ENCODE measurements around the gene HMGN3.
"Not testable (repeated sequence)": the region's sequence is repeated elsewhere in the genome, so short reads cannot be mapped to it uniquely, and the experiment has no call there.

The HMGN3 gene

GRCh38 chr6:79257381-79258205 is 23.1 kb upstream of the HMGN3 start:
- 0 out of 22 replicates have a peak, but pooled peaks cover 0 to 5% (median 0%) of the 10 kb centered on the region in 11 experiments for H3K9me3 ChIP-seq (replicated peaks in 1 of 11)
- no peak overlapping the region for H3K27ac ChIP-seq
- no peak for TF ChIP-seq Cebpa-rat (IDR thresholded peaks at IDR 0.05)

DNA sequence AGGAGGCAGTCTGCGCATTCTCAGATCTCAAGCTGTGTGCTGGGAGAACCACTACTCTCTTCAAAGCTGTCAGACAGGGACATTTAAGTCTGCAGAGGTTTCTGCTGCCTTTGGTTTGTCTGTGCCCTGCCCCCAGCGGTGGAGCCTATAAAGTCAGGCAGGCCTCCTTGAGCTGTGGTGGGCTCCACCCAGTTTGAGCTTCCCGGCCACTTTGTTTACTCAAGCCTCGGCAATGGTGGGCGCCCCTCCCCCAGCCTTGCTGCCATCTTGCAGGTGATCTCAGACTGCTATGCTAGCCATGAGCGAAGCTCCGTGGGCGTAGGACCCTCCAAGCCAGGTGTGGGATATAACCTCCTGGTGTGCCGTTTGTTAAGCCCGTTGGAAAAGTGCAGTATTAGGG is 22.3 kb upstream of the HMGN3 start:
- not testable (repeated sequence) for H3K27me3 ChIP-seq; H4K20me1 ChIP-seq; H3K9me3 ChIP-seq (replicated peaks in 1 of 11); H3K27ac ChIP-seq; H3K4me2 ChIP-seq; H3K4me3 ChIP-seq; H3K9ac ChIP-seq; H3K4me1 ChIP-seq; H3K36me3 ChIP-seq

More at GRCh38 chr6:79257381-79258205, 23.1 kb upstream of the HMGN3 start:
- Histone ChIP-seq H3K27me3 (no peaks in the 10 kb centered on the region), H3K4me2 (no peak overlapping the region), H3K9ac (no peak overlapping the region), H3K4me3 (no peak overlapping the region), H3K36me3 (no peaks in the 10 kb centered on the region), H3K4me1 (no peaks in the 10 kb centered on the region), H4K20me1 (no peaks in the 10 kb centered on the region)

- H3K4me2 ChIP-seq; H3K9ac ChIP-seq; H3K9me3 ChIP-seq (replicated peaks in 1 of 11); H4K20me1 ChIP-seq; H3K4me3 ChIP-seq; H3K36me3 ChIP-seq; H3K27me3 ChIP-seq; H3K27ac ChIP-seq; H3K4me1 ChIP-seq: not testable (repeated sequence)
Observed at GRCh38 chr6:79255086-79255485, 20.6 kb upstream of the HMGN3 start.

DNA sequence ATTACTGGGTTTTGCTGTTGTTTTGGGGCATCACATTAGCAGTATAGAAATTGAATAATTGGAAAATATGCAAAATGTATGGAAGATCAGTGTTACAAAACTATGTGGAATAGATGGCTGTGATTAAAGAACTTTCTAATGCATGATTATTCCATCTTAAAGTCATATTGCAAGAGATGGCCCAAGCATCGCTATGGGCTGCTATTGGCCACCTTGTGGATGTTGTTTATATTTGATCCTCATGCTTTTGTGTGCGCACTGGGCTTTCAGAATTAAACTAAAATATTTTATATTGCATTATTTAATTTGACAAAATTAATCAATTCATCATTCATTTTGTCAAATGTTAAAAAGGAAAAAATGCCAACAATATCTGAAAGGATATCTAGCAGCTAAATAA is 16.1 kb upstream of the HMGN3 start:
- Histone ChIP-seq H3K9ac (no peak overlapping the region), H3K4me2 (no peak overlapping the region), H3K4me3 (no peak overlapping the region), H3K27me3 (no peaks in the 10 kb centered on the region), H3K27ac (no peak overlapping the region), H3K9me3 (replicated peaks in 1 of 11) (no peaks in the 10 kb centered on the region), H3K36me3 (no peaks in the 10 kb centered on the region), H4K20me1 (no peaks in the 10 kb centered on the region), H3K4me1 (peaks cover 0 to 10% (median 0%) of the 10 kb centered on the region in 10 experiments; a peak in 2 of 20 replicates)
- TF ChIP-seq Cebpa-rat (IDR thresholded peaks at IDR 0.05), result no peak

DNA sequence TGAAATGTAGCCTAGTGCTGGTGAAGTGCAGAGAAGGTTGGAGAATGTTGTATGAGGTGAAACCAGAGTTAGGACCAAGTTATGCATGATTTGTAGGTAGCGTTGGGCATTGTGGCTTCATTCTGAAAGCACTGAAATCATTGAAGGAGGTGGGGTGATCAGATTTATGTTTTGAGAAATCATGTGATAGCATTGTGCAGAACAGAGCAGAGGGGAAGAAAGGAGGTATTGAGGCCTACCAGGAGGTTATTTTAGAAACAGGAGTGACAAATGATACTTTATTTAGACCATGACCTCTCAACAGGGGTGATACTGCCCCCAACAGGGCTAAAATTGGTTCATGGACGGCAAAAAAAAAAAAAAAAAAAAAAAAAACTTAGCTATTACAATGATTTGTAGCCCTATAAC is 15.6 kb upstream of the HMGN3 start:
- peaks cover 0 to 10% (median 0%) of the 10 kb centered on the region in 10 experiments; a peak in 2 of 20 replicates for H3K4me1 ChIP-seq
- no peaks in the 10 kb centered on the region for H3K27me3 ChIP-seq
- no peak overlapping the region for H3K4me2 ChIP-seq
- no peak for TF ChIP-seq Cebpa-rat (IDR thresholded peaks at IDR 0.05)
- no peak overlapping the region for H3K27ac ChIP-seq
- no peaks in the 10 kb centered on the region for H3K36me3 ChIP-seq
- H3K9me3 ChIP-seq (replicated peaks in 1 of 11), result no peaks in the 10 kb centered on the region
- H3K9ac ChIP-seq, result no peak overlapping the region
- no peaks in the 10 kb centered on the region for H4K20me1 ChIP-seq
- no peak overlapping the region for H3K4me3 ChIP-seq

DNA sequence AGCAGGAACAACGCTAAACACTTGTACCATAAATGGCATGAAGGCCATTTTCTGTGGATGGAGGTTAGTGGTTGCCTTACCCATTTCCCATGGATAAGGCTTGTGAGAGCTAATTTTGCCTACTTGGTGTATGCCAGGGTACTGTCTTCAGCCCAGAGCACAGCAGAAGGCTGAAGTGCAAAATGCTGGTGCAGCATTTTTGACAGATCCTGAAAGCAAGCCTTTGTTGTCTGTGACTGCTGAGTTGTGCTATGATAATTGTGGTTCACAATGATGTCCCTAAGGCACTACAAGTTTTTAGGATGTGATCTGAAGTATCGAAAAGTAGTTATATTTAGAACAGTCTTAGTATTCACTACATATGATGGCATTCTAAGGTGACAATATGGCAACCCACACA is 14.7 kb upstream of the HMGN3 start:
- TF ChIP-seq Cebpa-rat (IDR thresholded peaks at IDR 0.05), result no peak
- Histone ChIP-seq H3K27me3 (no peaks in the 10 kb centered on the region), H3K4me1 (peaks cover 0 to 10% (median 0%) of the 10 kb centered on the region in 10 experiments; a peak in 2 of 20 replicates), H3K4me2 (no peak overlapping the region), H3K36me3 (no peaks in the 10 kb centered on the region), H3K9ac (no peak overlapping the region), H3K4me3 (no peak overlapping the region), H4K20me1 (no peaks in the 10 kb centered on the region), H3K27ac (no peak overlapping the region), H3K9me3 (replicated peaks in 1 of 11) (no peaks in the 10 kb centered on the region)

GRCh38 chr6:79246891-79247290 is 12.4 kb upstream of the HMGN3 start:
- Histone ChIP-seq H3K4me2 (peak overlapping the region in 1 of 11 experiments; percentile 29; a peak in 1 of 22 replicates), H3K4me3 (no peak overlapping the region), H3K9me3 (replicated peaks in 1 of 11) (no peaks in the 10 kb centered on the region), H3K9ac (no peak overlapping the region), H3K27me3 (no peaks in the 10 kb centered on the region), H3K4me1 (peaks cover 0 to 10% (median 0%) of the 10 kb centered on the region in 10 experiments; a peak in 2 of 20 replicates), H3K27ac (no peak overlapping the region), H4K20me1 (no peaks in the 10 kb centered on the region), H3K36me3 (no peaks in the 10 kb centered on the region)
- no peak for TF ChIP-seq Cebpa-rat (IDR thresholded peaks at IDR 0.05)

DNA sequence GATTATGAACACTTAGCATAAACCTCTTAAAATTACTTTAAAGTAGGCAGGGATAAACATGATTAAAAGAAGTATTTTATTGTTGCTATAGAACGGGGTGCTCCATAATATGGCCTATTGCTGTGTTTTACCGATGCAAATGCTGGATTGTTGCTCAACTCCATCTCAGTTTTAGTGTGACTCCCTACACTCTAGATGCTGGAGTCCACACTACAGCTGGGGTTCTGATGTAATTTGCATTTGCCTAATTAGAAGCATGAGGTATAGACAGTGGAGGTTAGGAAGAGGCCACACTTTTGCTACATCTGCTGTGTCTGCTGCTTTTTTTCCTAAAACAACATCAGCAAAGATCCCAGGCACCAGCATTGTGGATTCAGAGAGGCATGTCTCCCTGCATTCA is 6.7 kb upstream of the HMGN3 start:
- Histone ChIP-seq H3K4me1 (peaks cover 0 to 13% (median 0%) of the 10 kb centered on the region in 10 experiments; a peak in 3 of 20 replicates), H3K4me3 (no peak overlapping the region), H4K20me1 (no peaks in the 10 kb centered on the region), H3K9ac (no peak overlapping the region), H3K27ac (no peak overlapping the region), H3K9me3 (replicated peaks in 1 of 11) (no peaks in the 10 kb centered on the region), H3K36me3 (no peaks in the 10 kb centered on the region), H3K27me3 (no peaks in the 10 kb centered on the region), H3K4me2 (no peak overlapping the region)
- TF ChIP-seq Cebpa-rat (IDR thresholded peaks at IDR 0.05), result no peak

GRCh38 chr6:79240509-79240908 is 6.0 kb upstream of the HMGN3 start:
- TF ChIP-seq Cebpa-rat (IDR thresholded peaks at IDR 0.05), result no peak
- H3K27ac ChIP-seq, result no peak overlapping the region

DNA sequence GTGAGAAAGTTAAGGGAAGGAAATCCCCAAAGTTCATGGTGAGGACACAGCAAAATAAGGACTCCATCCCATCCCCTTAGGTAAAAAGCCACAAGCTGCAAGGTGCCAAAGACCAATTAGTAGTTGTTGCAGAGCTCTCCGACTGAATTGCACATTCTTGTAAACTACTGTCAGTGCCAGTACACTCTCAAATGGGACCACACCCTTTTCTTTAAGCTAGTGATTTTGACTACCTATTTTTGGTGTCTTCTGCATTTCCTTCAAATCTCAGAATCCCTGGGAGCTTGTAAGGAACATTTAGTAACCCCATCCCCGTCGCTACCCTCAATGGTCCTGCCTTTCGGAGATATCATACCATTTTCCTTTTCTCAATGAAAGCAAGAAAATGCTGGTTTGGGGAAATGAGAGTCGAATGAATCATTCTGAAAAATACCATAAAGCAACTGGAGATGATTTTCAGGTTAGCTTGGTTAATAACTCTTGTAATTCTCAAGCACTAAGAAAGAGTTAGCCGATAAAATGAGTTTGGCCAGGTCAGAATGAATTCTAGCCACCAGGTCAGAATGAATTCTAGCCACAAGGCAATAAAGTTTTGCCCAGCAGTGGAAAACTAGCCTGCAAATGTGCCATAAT is 5.2 kb upstream of the HMGN3 start:
- Histone ChIP-seq H3K9me3 (replicated peaks in 1 of 11) (no peaks in the 10 kb centered on the region), H3K27me3 (no peaks in the 10 kb centered on the region), H3K4me2 (no peak overlapping the region), H4K20me1 (no peaks in the 10 kb centered on the region), H3K9ac (no peak overlapping the region), H3K27ac (no peak overlapping the region), H3K36me3 (no peaks in the 10 kb centered on the region), H3K4me1 (peaks cover 0 to 13% (median 0%) of the 10 kb centered on the region in 10 experiments; a peak in 3 of 20 replicates), H3K4me3 (no peak overlapping the region)
- no peak for TF ChIP-seq Cebpa-rat (IDR thresholded peaks at IDR 0.05)

More at GRCh38 chr6:79240509-79240908, 6.0 kb upstream of the HMGN3 start:
- Histone ChIP-seq H3K4me2 (no peak overlapping the region), H3K9ac (no peak overlapping the region), H3K9me3 (replicated peaks in 1 of 11) (no peaks in the 10 kb centered on the region), H3K27me3 (no peaks in the 10 kb centered on the region), H3K4me3 (no peak overlapping the region), H4K20me1 (no peaks in the 10 kb centered on the region), H3K36me3 (no peaks in the 10 kb centered on the region), H3K4me1 (peaks cover 0 to 13% (median 0%) of the 10 kb centered on the region in 10 experiments; a peak in 3 of 20 replicates)

Data from BLaER1 treated with 17β-estradiol and CSF1 and Interleukin-3, amounts not matched to agents 10 nM and 100 nM (cell line).